Heart left ventricle (tissue), 13 donors: ENCODE results near the gene INPP4B.

ENCODE experiments used
- CTCF ChIP-seq, 12 donors: fragments of 200-600 bp; sonication (generic) in 4 of 12; IDR thresholded peaks; one replicate each; pipeline versions ENCODE4 v1.5.0 to v1.8.0; 2018 to 2022; ENCODE audit warnings: antibody characterized with exemption in 12 of 12, mild to moderate bottlenecking in 5 of 12
- POLR2A ChIP-seq, 2 donors: fragments of 450-650 bp; IDR thresholded peaks; one replicate each; pipeline ENCODE4 v1.6.1; 2017; ENCODE audit warnings: antibody characterized with exemption in 2 of 2, mild to moderate bottlenecking in 2 of 2, moderate library complexity in 2 of 2
- donor health status: ischemic (EF 13 %, LVEDD 7.1; RV severe dilation, severe dysfunction).
- donor health status: DM: no; HTN: yes; CAD: no.
- donor health status: DM: no; HTN: no; CAD: no.
- donor health status: ischemic (EF 25% LVEDD 6.9; RV normal size, moderate dysfunction).
- donor health status: ischemic (EF 25% LVEDD 5.7; RV mildly dilated, moderate dysfunction).
- donor health status: ischemic (EF 35%, LVEDD 5.7; RV mildly dilated, moderate dysfunction).
- donor health status: nonischemic (EF 11% LVEDD 7.7; RV severe dilation, severe dysfunction).
- donor health status: DM: yes; HTN: yes; CAD: no.
- donor health status: PGD.
- donor health status: ischemic (EF 29% LVEDD 5.4; RV normal size, mild dysfunction).
- donor health status: nonischemic (EF 23%, LVEDD 6.1; RV moderate dilation, normal function).

GRCh38 chr4:142428715-142429114 lies 417.4 kb downstream of the INPP4B start:
- no peak for TF ChIP-seq CTCF (IDR thresholded peaks at IDR 0.05)
- TF ChIP-seq POLR2A (IDR thresholded peaks at IDR 0.05) = no peak
